K562 treated with DMSO at 1 percent for 48 hours (cell line): ENCODE results near the gene KCNK16. TPM values are rescaled to one million over a fixed set of nuclear protein-coding genes. Genes with fewer than 3 reads are reported as not detected.

Experiments
- total RNA-seq: library from RNA; unstranded; fragments of 300-600 nt; gene quantifications from 2 replicates; pipeline ENCODE4 v1.2.3, GENCODE V29; 2022; ENCODE audit warnings: low replicate concordance; ENCODE audit errors: extremely low read depth

KCNK16 gene
- total RNA-seq = not detected in 2 replicates

DNA sequence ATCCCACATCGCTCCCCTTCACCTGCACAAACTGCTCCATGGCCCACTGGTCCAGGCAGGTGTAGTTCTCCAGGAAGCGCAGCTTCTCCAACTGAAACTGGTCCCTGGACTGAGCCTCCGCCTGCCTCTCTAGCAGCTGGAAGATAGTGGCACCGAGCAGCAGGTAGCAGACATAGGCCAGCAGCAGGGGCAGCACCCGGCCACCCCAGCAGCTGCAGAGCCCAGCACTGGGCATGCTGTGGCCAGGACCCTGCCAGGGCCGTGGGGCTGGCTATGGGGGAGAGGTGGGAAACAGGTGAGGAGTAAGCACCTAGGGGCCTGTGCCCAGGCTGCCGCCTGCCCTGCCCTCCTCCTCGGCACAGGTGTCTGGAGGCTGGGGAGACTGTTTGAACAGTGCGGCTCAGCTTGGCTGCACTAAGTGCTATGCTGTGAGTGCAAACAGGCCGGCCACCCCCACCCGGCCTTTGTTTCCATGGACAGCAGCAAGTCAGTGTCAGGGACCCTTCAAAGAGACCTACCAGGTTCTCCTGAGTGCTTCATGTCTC is at the start of gene KCNK16:
KCNK16 (minus strand) TSS at position 397 of the 545 bp plus-strand sequence; CDS start at position 235, 162 bp downstream.

GRCh38 chr6:39314273-39314795 is 8.2 kb downstream of the KCNK16 start, which contains the start of gene KCNK17:
Gene KCNK17, minus strand, starts transcription at chr6:39314419. Its CDS starts 99 bp downstream, at chr6:39314320.

Other genes with a start within 250 kb of the KCNK16 start
- not detected in 2 replicates for gene SAYSD1, start 207.5 kb downstream of the KCNK16 start, total RNA-seq
- gene KCNK5, start 93.2 kb downstream of the KCNK16 start, total RNA-seq = not detected in 2 replicates
- gene KCNK17, start 8.3 kb downstream of the KCNK16 start, total RNA-seq = not detected in 2 replicates